K562 (cell line): Measurements from ENCODE around the gene RPS19BP1. TPM values are rescaled to one million over a fixed set of nuclear protein-coding genes. Genes with fewer than 3 reads are reported as not detected.

Experiments
- ESRRB ChIP-seq: fragments of 250-450 bp; sonication (Bioruptor Pico); IDR thresholded peaks from 2 replicates; pipeline ENCODE4 v1.5.0; 2020; ENCODE audit warnings: mild to moderate bottlenecking, moderate library complexity, borderline replicate concordance
- GTF2A2 ChIP-seq: IDR thresholded peaks from 2 replicates; pipeline ENCODE4 v1.6.1; 2016; ENCODE audit warnings: mild to moderate bottlenecking, missing genetic modification characterization, missing compliant biosample characterization
- HBP1 ChIP-seq: fragments of 450-650 bp; formaldehyde crosslinking; IDR thresholded peaks from 2 replicates; pipeline ENCODE4 v1.4.0; 2022; ENCODE audit warnings: missing genetic modification characterization
- KLF6 ChIP-seq: fragments of 250-450 bp; sonication (Bioruptor Pico); IDR thresholded peaks from 2 replicates; pipeline ENCODE4 v1.4.0; 2020; ENCODE audit warnings: mild to moderate bottlenecking, moderate library complexity, borderline replicate concordance
- NELFE ChIP-seq: IDR thresholded peaks from 2 replicates; pipeline ENCODE4 v1.6.1; 2011; ENCODE audit warnings: mild to moderate bottlenecking; ENCODE audit not compliant: insufficient read depth, insufficient read length
- PCBP2 ChIP-seq: fragments of 200-400 bp; formaldehyde crosslinking; IDR thresholded peaks from 2 replicates; pipeline ENCODE4 v1.6.1; 2018; ENCODE audit warnings: low read length, low read depth, mild to moderate bottlenecking, moderate library complexity; ENCODE audit not compliant: poor library complexity, severe bottlenecking
- RBBP5 ChIP-seq: fragments of 200-600 bp; sonication (generic); IDR thresholded peaks from 2 replicates; pipeline ENCODE4 v1.6.1; 2012; ENCODE audit warnings: borderline replicate concordance, mild to moderate bottlenecking, low read length, control low read depth, inconsistent platforms; ENCODE audit not compliant: insufficient read depth, poor library complexity, severe bottlenecking
- RBM14 ChIP-seq: fragments of 200-400 bp; formaldehyde crosslinking; IDR thresholded peaks from 2 replicates; pipeline ENCODE4 v1.6.1; 2018; ENCODE audit warnings: low read depth, mild to moderate bottlenecking, low read length, moderate library complexity, borderline replicate concordance; ENCODE audit not compliant: insufficient read depth
- SRSF9 ChIP-seq: fragments of 200-400 bp; formaldehyde crosslinking; IDR thresholded peaks from 2 replicates; pipeline ENCODE4 v1.6.1; 2017; ENCODE audit warnings: low read depth, low read length, borderline replicate concordance
- ZBTB49 ChIP-seq: sonication (generic); formaldehyde crosslinking; IDR thresholded peaks from 2 replicates; pipeline ENCODE4 v1.8.0; 2022; ENCODE audit warnings: missing genetic modification reagents, mild to moderate bottlenecking, borderline replicate concordance
- ZC3H11A ChIP-seq: IDR thresholded peaks from 2 replicates; pipeline ENCODE4 v1.6.1; 2012; ENCODE audit warnings: low read depth, low read length, improper control_type of control experiment
- ZNF212 ChIP-seq: fragments of 450-650 bp; formaldehyde crosslinking; IDR thresholded peaks from 2 replicates; pipeline ENCODE4 v1.4.0; 2020; ENCODE audit warnings: mild to moderate bottlenecking
- ZNF384 ChIP-seq: IDR thresholded peaks from 2 replicates; pipeline ENCODE4 v1.6.1; 2012; ENCODE audit warnings: low read depth, low read length, improper control_type of control experiment
- ZNF444 ChIP-seq: fragments of 250-450 bp; sonication (Bioruptor Pico); IDR thresholded peaks from 2 replicates; pipeline ENCODE4 v1.4.0; 2020; ENCODE audit warnings: mild to moderate bottlenecking, moderate library complexity
- ZNF584 ChIP-seq: fragments of 200-800 bp; sonication (Bioruptor generic); IDR thresholded peaks from 2 replicates; pipeline ENCODE4 v1.6.1; 2016; ENCODE audit warnings: low read depth, mild to moderate bottlenecking, missing genetic modification characterization, missing compliant biosample characterization
- ZNF655 ChIP-seq: fragments of 250-450 bp; sonication (Bioruptor Pico); IDR thresholded peaks from 2 replicates; pipeline ENCODE4 v1.5.0; 2021
- ZNF785 ChIP-seq: fragments of 250-450 bp; sonication (Bioruptor Pico); IDR thresholded peaks from 2 replicates; pipeline ENCODE4 v1.4.0; 2020; ENCODE audit warnings: mild to moderate bottlenecking
- polyA plus RNA-seq, 8 experiments: library from polyadenylated mRNA; depleted of rRNA in 4 of 8; stranded (reverse) in 5 of 8; unstranded in 3 of 8; fragments of >200 nt; fragmentation: Nextera tagmentation in 2 of 8; fragmentation: Illumina TruSeq in 1 of 8; extraction: Ambion mirVana in 2 of 8; extraction: Trizol in 1 of 8; gene quantifications; 2 replicates each; pipeline versions ENCODE4 v1.2.1 to v1.2.3, GENCODE V29; 2011 to 2014; ENCODE audit warnings: inconsistent platforms in 1 of 8, missing spikeins in 1 of 8
- total RNA-seq, 7 experiments: library from RNA; depleted of rRNA in 6 of 7; stranded (reverse); fragments of >200 nt in 6 of 7; fragmentation: Illumina TruSeq in 2 of 7; extraction: Trizol in 2 of 7; gene quantifications; 2 replicates each; pipeline versions ENCODE4 v1.2.1 to v1.2.3, GENCODE V29; 2011 to 2021; ENCODE audit warnings: low replicate concordance in 1 of 7
- TF ChIP-seq, protein P1 (sequence below), 2 experiments: fragments of 450-650 bp; conservative IDR thresholded peaks; 2 replicates each; pipeline ENCODE4 v1.6.1; 2017; ENCODE audit warnings: mild to moderate bottlenecking in 2 of 2, moderate library complexity in 2 of 2

RPS19BP1 gene
- total and polyA plus RNA-seq, 9 of the 15 experiments (the other 6 are each of a cell fraction or from before 2014, with no cell fraction given): 3.0 to 223 (median 84.3) TPM

DNA sequence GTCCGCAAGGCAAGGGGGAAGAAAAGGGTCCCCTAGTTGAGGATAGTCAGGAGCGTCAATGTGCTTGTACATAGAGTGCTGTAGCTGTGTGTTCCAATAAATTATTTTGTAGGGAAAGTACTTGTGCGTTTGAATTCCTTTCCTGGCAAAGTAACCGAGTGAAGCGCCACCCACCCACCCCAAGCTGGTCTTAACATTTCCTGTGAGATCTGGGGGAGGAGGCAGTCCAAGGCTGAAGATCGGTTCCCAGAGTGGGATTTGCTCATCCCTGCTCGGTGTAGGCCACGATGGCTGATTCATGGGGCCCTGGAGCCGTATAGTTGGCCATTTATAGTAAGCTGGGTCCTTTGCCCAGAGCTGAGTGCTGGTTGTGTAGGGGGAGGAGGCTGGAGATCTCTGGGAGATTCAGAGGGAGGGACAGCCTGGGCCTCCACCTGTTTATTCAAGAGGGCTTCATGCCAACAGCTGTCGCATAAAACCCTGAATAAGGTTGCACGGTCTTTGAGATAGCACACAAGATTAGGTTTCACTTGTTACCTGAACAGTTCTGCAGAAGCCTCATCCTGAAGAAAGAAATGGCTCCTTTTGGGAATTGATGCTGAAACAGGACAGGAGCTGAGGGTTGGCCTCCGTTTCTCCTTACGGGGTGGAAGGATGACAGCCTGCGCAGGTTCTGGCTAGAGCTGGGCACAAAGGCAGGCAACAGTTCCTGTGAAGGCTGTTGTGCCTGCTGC, 9.8 kb downstream of the RPS19BP1 start (continued):
- TF ChIP-seq ESRRB (CRISPR knock-in tag) (peak; percentile 64; the same call in 1 of the 2 replicates), ZNF212 (CRISPR knock-in tag) (no peak), ZNF384 (no peak), ZNF785 (CRISPR knock-in tag) (no peak), ZNF655 (CRISPR knock-in tag) (peak; percentile 89; the same call in 1 of the 2 replicates), RBBP5 (no peak), ZC3H11A (no peak), ZNF444 (CRISPR knock-in tag) (peak; percentile 70), KLF6 (CRISPR knock-in tag) (no peak), RBM14 (no peak), HBP1 (CRISPR knock-in tag) (peak; percentile 94), GTF2A2 (tag) (no peak), SRSF9 (no peak), NELFE (no peak), PCBP2 (no peak), ZBTB49 (CRISPR knock-in tag) (no peak), ZNF584 (CRISPR knock-in tag) (no peak)
- TF ChIP-seq, protein P1, sequence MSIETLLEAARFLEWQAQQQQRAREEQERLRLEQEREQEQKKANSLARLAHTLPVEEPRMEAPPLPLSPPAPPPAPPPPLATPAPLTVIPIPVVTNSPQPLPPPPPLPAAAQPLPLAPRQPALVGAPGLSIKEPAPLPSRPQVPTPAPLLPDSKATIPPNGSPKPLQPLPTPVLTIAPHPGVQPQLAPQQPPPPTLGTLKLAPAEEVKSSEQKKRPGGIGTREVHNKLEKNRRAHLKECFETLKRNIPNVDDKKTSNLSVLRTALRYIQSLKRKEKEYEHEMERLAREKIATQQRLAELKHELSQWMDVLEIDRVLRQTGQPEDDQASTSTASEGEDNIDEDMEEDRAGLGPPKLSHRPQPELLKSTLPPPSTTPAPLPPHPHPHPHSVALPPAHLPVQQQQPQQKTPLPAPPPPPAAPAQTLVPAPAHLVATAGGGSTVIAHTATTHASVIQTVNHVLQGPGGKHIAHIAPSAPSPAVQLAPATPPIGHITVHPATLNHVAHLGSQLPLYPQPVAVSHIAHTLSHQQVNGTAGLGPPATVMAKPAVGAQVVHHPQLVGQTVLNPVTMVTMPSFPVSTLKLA (conservative IDR thresholded peaks at IDR 0.05): 0 out of 4 replicates have a peak, but pooled peaks of 1 of the 2 experiments have one; percentile 12
